RPMI8226 (cell line): ENCODE measurements around the gene FAM81B.
"Not testable (repeated sequence)": the region's sequence is repeated elsewhere in the genome, so short reads cannot be mapped to it uniquely, and the experiment has no call there.

Experiments used
- DNase-seq: peaks from one replicate; pipeline ENCODE4 v3.0.0-alpha.2; 2015

FAM81B gene, protein sequence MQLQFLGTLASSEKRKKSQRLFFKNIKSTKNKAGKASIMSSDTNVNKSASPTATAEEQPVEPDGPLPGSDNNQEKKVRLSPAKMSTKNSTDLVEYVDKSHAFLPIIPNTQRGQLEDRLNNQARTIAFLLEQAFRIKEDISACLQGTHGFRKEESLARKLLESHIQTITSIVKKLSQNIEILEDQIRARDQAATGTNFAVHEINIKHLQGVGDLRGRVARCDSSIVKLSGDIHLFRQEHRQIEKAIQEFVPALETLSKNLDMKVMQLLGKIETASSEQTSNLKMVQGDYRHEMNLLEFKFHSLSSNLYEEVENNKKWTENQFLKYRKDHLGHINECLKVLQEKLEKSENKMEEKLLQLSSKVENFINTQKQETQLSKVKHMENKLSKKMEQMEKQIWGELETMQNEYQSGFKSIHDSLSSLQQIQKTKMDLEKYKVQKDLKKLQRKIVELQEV

DNA sequence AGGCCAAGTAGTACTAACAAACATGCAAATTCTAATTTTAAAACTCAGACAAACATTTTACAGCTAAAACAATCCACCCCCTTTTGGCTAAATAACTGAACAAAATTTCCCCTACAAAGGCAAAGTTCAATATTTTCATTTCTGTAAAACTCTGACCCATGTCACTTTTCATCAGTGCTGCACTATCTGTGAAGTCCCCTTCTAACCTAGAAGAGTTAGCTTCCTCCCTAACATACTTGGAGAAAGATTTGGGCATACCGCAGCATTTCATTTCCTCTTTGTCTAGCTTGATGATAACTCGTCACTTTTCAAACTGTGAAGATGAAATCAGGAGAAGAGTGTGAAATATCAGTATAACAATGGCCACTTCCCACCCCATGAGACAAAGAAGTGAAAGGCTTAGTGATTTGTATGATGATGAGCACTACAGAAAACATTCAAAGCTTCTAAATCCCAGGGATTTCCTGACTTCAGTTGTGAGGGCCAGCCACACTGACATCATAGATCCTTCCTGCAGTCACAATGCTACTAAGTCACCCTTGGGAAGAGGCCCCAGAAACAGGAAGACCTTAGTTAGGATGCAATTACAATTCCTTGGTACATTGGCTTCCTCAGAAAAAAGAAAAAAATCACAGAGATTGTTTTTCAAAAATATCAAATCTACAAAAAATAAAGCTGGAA lies at the start of gene FAM81B:
Gene FAM81B, plus strand, starts transcription at position 555 of the 681 bp plus-strand sequence. Its CDS starts 24 bp downstream, at position 579.
- DNase-seq = no peak

DNA sequence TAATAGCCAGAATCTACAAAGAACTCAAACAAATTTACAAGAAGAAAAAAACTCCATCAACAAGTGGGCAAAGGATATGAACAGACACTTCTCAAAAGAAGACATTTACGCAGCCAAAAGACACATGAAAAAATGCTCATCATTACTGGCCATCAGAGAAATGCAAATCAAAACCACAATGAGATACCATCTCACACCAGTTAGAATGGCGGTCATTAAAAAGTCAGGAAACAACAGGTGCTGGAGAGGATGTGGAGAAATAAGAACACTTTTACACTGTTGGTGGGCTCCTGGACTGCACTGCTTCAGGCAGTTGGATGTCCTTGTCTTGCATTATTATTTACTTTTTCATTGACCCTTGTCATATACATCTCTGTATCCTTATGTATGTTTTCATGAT lies 49.7 kb upstream of the FAM81B start:
- DNase-seq = not testable (repeated sequence)

DNA sequence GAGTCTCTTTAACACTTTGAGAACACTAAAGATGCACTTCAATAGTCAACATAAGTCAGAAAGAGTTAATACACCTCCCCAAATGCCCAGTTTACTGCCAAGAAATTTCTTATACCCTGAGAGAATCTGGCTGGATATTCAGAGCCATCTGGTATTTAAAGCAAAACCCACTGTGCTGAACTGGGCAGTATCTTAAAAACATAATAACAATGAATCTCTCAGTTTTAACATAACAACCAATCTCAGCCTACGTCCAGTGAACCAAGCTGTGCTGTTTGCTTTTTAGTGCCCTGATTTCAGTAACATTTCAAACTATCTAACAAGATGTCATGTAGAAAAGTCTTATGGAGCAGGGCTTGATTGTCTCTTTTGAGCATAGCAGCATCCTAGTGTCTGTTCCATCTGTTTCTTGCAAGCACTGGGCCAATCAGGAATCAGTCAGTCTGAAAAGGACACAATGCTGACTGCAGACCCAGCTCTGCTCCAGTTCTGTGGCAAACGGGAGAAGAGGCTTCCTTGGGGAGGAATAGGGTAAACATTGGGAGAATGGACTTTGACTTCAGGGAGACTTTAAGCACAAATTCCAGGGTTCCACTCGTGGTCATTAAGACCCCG lies 43.6 kb upstream of the FAM81B start:
- DNase-seq = no peak

DNA sequence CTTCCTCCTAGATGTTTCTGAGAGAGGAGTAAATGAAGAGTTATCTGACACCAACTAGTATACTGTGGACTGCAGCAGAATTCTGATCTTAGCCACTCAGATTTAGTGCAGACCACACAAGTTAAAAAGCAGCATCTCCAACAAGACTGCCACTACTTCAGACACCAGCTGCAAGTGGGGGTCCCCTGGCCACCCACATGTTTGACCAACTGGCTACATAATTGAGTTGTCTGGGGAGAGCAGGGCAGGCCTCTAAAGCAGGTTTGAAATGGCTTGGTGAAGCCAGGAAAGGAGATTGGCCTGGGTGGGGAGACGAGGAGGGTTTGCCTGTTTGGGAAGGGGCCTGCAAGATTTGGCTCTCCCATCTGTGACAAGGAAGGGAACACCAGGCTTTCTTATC lies 40.5 kb upstream of the FAM81B start:
- DNase-seq = no peak

DNA sequence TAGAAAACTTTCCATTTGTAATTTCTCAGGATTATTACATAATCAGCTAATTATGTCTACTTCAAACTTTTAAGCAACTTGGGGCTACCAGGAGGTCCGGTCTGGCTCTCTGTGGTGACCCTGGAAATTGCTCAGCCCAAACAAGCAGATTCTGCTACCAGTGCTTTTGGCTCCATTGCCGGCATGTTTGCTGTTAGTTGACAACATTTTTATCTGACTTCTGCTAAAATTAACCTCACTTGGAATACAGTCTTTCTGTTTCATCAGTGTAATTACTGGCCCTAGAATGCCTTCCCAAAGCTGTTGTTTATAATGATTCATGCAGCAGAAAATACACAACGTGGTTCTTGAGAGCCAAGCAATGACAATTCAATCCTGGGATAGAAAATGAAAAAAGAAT lies 38.5 kb upstream of the FAM81B start:
- no peak for DNase-seq

DNA sequence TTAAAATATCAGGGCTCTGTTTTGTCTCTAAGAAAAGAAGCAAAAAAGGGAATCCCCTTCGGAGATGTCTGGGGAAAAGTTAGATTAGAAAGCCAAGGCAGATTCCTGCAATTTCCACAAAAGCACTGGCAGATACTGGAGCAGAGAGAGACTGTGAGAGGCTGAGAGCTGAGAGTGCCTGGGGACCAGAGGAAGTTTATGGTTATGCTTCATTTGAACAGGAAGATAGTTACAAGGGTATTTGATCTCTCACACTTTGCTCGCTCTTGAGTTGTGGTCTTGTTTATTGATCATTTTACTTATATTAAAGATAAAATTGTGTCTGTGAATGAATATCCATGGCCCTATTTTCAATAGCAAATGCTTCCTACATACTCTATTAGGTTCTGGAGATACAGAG lies 32.8 kb upstream of the FAM81B start:
- no peak for DNase-seq

DNA sequence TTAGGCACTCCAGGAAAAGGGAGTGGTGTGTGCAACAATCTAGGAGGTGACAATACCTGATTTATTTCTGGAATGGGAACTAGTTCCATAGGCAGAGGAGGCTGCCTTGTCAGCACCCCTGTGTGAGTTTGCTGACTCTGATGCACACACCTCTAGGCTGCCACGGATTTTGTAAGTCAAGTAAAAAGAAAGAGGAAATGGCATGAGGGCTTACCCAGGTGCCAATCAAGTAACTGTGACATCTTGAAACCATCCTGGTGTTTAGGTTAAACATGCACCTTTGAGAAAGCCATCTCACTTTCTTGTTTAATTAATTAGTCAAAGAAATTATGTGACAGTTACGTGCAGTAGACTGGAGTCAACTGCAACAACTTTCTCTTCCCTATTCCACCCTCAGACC lies 32.3 kb upstream of the FAM81B start:
- DNase-seq = peak; percentile 4

DNA sequence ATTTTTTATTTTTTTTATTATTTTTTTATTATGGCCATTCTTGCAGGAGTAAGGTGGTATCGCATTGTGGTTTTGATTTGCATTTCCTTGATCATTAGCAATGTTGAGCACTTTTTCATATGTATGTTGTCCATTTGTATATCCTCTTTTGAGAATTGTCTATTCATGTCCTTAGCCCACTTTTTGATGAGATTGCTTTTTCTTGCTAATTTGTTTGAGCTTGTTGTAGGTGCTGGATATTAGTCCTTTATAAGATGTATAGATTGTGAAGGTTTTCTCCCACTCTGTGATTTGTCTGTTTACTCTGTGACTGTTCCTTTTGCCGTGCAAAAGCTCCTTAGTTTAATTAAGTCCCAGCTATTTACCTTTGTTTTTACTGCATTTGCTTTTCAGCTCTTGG lies 30.5 kb upstream of the FAM81B start:
- not testable (repeated sequence) for DNase-seq

DNA sequence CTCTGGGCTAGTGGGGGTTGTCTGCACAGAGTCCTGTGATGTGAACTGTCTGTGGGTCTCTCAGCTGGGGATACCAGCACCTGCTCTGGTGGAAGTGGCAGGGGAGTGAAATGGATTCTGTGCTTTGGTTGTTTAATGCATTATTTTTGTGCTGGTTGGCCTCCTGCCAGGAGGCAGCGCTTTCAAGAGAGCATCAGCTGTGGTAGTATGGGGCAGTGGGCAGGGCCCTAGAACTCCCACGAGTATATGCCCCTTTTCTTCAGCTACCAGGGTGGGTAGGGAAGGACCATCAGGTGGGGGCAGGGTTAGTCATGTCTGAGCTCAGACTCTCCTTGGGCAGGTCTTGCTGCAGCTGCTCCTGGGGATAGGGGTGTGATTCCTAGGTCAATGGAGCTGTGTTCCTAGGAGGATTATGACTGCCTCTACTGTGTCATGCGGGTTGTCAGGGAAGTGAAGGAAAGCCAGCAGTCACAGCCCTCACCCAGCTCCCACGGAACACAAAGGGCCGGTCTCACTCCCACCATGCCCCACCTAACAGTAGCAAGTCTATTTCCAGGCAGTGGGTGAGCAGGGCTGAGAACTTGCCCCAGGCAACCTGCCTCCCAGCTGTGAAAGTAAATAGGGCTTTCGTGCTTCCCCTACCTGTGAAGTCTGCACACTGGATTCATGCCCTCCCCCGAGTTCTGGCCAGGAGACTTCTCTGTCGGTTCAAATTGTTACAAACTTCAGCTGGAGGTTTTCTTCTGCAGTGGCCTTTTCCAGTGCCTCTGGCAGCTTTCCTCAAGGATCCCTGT lies 25.7 kb upstream of the FAM81B start:
- no peak for DNase-seq

DNA sequence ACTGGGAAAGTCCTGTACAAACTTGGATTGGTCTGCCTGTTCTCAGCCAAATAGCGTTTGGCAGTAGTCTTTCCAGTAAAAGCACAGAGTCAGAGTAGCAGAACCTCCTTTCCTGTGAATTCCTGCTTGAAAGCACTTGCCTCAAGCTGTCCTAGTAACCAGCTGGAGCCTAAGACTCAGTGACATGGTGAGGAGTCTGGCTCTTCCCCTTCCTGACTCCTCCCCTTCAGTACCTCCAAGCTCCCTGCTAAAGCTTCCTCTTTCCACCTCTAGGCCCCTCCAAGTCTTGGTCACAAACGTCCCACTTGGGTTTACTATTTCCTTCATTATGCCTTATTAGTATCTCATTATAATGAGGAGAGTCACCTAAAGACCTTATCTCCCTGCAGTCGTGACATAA lies 21.4 kb upstream of the FAM81B start:
- no peak for DNase-seq

DNA sequence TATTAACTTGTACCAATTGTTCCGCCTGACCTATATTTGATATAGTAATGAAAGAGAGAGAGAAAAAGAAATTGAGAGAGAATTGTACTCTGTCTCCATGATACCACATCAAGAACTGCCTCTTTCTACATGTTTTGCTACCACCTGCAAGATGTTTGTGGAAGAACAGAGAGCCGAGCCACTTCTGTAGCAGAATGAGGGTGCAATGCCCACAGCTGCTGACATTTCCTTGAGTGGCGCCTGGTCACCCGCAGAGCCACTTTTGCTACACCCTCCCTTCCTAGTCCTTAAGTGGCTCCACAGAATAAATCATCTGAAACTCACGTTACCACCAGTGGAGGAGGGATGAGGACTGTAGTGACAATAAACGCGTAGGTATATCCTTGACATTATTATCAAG lies 17.1 kb upstream of the FAM81B start:
- DNase-seq = no peak

DNA sequence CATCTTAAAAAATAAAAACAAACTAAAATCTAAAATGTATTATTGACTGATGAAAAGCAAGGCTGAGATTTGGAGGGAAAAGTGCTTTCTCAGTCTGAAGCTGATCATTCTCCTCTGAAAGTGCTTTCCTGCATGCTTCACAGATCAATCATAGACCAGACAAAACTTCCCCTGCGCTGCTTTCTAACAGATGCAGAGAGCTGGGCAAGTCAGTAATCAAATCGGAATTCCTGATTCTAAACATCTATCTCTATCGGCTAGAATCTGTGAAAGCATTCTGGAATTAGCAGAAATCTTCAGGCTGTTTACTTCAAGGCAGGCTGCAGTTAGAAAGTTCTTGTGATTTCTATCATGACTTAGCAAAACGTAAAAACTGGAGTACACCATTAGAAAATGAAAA lies 15.6 kb upstream of the FAM81B start:
- no peak for DNase-seq

DNA sequence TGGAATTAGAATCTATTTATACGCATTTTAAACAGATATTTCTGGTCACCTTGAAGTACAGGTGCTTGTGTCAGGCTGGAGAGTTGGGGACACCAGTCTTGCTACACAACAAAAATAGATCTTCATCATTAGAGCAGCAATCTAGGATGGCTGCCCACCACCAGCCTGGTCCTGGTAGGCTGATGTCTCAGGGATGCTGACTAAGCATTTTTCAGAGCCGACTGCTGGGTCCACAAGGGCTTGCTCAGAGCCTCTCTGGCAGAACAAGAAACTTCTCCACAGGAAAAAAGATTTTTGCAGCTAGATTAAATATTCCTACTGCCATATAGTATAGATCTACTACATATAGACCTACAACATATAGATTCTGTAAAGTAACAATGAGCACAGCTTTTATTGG lies 12.0 kb upstream of the FAM81B start:
- no peak for DNase-seq

DNA sequence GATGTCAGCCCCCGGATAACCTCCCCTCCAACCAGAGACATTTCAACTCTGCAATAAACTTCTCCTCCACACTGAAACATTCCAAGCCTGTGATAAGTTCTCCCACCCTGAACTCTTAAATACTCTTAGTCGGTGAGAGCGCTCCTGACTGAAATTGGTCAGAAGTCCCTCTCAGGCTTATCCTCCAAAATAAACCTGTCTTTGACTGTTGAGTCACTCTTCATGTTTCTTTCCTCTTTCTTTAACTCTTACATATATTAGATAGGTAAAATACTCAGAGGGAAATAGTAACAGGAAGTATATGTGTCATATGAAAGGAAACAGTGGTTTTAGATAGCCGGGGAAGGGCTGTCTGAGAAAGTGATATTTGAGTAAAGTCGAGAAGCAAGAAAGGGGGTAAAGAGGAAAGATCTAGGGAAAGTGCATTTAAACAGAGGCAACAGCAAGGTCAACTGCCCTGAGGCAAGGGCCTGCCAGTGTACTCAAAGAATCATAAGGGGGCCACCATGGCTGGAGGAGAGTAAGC lies 11.0 kb upstream of the FAM81B start:
- no peak for DNase-seq

DNA sequence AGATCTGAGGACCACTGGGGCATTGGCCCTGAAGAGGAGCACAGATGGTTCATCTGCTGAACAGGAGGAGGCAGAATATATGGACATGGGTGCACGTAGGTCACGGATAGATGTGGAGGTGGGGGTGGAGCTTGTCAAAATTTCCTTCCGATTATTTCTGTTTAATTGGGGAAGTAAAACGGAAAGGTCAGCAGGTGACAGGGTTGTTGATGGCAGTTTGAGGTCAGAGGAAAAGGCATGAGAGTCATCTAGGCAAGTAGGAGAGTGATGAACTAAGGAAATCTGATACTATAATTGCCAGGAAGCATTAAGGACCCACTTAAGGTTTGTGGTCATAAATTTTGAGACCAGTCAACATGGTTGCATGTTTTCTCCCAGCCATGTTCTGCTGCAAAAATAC lies 8.4 kb upstream of the FAM81B start:
- DNase-seq = peak; percentile 17

DNA sequence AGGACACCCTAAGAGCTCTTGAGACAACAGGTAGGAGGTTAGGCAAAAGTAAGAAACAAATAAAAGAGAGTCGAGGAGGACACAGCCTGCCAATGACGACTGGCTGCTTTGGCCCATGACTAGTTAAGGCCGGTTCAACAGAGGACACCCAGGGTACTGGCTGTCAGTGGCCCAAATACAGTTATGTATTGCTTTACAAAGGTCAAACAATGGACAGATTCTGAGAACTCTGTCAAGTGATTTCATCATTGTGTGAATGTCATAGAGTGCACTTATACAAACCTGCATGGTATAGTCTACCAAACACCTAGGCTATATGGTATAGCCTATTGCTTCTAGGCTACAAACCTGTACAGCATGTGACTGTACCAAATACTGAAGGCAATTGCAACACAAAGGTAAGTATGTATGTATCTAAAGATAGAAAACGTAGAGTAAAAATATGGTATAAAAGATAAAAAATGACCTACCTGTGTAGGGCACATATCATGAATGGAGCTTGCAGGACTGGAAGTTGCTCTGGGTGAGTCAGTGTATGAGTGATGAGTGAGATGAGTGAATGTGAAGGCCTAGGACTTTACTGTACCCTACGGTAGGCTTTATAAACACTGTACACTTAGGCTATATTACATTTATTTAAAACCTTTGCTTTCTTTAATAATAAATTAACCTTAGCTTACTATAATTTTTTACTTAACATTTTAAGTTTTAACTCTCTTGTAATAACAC lies 6.5 kb upstream of the FAM81B start:
- no peak for DNase-seq

DNA sequence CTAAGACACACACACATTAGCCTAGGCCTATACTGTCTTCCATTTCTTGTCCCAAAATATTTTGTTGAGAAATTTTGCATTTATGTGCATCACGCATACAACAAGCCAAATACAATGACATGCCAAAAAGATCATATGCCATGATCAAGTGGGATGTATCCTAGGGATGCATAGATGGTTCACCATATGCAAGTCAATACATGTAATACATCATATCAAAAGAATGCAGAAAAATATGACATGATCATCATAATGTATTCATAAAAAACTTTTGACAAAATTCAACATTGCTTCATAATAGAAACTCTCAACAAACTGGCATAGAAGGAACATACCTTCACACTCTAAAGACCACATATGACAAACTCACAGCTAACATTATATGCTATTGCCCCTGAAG lies 5.8 kb upstream of the FAM81B start:
- no peak for DNase-seq

DNA sequence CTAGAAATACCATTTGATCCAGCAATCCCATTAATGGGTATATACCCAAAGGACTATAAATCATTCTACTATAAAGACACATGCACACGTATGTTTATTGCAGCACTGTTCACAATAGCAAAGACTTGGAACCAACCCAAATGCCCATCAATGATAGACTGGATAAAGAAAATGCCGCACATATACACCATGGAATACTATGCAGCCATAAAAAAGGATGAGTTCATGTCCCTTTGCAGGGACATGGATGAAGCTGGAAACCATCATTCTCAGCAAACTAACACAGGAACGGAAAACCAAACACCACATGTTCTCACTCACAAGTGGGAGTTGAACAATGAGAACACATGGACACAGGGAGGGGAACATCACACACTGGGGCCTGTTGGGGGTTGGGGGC lies 799 bp downstream of the FAM81B start:
- DNase-seq = not testable (repeated sequence)

DNA sequence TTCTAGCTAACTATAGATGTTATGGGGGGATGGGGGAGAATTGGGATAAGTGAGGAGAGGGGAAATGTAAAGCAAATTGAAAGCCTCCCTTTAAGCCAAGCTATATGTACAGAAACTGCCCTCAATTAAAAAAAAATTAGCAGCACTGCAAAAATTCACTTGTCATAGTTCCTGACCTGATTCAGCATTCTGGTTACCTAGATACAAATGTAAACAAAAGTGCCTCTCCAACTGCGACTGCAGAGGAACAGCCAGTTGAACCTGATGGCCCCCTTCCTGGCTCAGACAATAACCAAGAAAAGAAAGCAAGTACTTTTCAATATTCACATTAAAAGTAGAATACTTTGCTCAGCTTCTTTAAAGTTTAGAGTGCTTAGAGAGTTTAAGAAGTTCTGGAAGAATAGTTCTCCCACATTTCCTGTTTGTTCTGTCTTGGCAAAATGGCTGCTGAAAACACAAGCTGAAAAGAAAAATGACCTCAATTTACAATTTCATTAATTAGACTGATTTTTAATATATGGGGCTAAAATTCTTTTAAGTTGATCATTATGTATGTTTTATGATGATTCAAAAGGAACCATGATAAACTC lies 1.5 kb downstream of the FAM81B start:
- peak; percentile 78 for DNase-seq

DNA sequence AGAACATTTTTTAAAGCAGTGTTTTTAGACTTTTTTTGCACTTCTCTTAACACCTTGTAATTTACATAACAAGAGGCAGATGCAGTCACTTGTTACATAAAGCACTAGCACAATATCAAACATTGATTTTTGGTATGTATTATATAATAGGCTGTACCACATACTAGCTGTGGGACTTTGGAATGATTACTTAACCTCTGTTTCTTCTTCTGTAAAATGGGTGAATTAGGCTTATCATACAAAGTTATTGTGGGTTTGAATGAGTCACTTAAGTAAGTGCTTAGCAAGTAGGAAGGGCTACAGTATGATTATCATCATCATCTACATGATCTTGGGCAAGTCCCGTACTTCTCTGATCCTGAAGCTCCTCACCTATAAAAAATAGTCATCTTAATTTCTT lies 2.1 kb downstream of the FAM81B start:
- no peak for DNase-seq

DNA sequence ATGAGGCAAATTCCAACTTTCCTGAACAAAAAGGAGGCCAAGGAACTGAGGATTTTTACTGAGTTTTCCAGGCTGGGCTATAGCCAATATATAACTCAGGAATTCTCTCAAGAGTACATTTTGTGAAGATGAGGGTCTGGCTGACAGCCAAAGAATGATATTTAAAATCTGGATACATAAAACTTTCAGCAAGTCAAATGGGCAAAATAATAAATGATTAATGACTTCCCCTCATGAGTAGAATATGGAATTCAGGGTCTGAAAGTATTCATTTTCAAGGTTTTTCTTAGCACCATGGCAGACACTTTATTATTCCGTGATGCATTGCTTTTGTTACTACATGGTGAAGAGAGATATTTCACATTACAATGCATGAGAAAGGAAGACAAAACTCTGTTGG lies 7.8 kb downstream of the FAM81B start:
- DNase-seq = no peak

DNA sequence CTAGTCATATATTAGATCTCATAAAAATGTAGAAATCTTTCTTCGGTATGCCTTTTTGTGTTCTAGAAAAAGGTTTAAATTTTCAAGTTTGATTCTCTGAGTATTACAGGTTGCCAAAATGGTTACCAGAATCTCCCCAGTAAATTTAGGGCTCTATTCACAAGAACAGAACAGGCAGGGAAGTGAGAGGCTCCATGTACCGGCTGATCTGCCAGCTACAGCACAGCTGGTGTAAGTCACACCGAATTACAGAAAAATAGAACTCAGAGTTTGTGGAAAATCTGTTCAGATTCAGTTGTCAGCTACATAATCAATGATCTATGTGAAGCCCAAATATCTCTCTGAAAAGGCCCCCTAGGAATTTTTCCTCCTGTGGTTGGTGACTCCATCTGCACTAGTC lies 10.5 kb downstream of the FAM81B start:
- DNase-seq = no peak
